Upper lobe of left lung (tissue), 6 donors: Measurements from ENCODE around the gene MLPH. TPM values are rescaled to one million over a fixed set of nuclear protein-coding genes. Genes with fewer than 3 reads are reported as not detected.
A peak's percentile ranks its signal among the peaks of the same experiment; 100 is the strongest.

Experiments
- ATAC-seq, 2 donors: fragments of 200-7000 bp; cut with Tn5 transposase; one replicate each; pipeline ENCODE4 v1.9.1; 2022; ENCODE audit warnings: mild to moderate bottlenecking in 2 of 2, moderate library complexity in 2 of 2; ENCODE audit not compliant: low FRiP score in 2 of 2
- DNase-seq, 2 donors: peaks; one replicate each; pipeline ENCODE4 v3.0.0-alpha.2; 2019 to 2020
- H3K27ac ChIP-seq, 4 donors: fragments of 200-600 bp; sonication (generic); one replicate each; pipeline ENCODE4 v1.5.1; 2016 to 2019
- H3K27me3 ChIP-seq, 4 donors: fragments of 200-600 bp; sonication (generic); one replicate each; pipeline ENCODE4 v1.5.1; 2017 to 2019
- H3K36me3 ChIP-seq, 4 donors: fragments of 200-600 bp; sonication (generic); one replicate each; pipeline ENCODE4 v1.5.1; 2016 to 2019
- H3K4me1 ChIP-seq, 4 donors: fragments of 200-600 bp; sonication (generic); one replicate each; pipeline ENCODE4 v1.5.1; 2018 to 2019
- H3K4me3 ChIP-seq, 4 donors: fragments of 200-600 bp; sonication (generic); one replicate each; pipeline ENCODE4 v1.5.1; 2017 to 2019; ENCODE audit warnings: mild to moderate bottlenecking in 2 of 4, moderate library complexity in 1 of 4
- H3K9me3 ChIP-seq, 4 donors: fragments of 200-600 bp; sonication (generic); one replicate each; pipeline ENCODE4 v1.5.1; 2018 to 2019
- EP300 ChIP-seq, 4 donors: sonication (generic); formaldehyde crosslinking; IDR thresholded peaks; one replicate each; pipeline ENCODE4 v1.5.1; 2017; ENCODE audit warnings: antibody characterized with exemption in 4 of 4, control low read depth in 2 of 4
- POLR2A ChIP-seq, 4 donors: fragments of 450-650 bp; IDR thresholded peaks; one replicate each; pipeline ENCODE4 v1.5.1; 2016 to 2017; ENCODE audit warnings: antibody characterized with exemption in 4 of 4, mild to moderate bottlenecking in 2 of 4
- POLR2AphosphoS5 ChIP-seq, 2 donors: sonication (generic); formaldehyde crosslinking; IDR thresholded peaks; one replicate each; pipeline ENCODE4 v1.5.1; 2017; ENCODE audit warnings: antibody characterized with exemption in 2 of 2
- WGBS, 2 donors: methylation state at CpG; one replicate each; pipeline ENCODE4 v1.1.5; 2017 to 2018; 5-methylcytosine and 5-hydroxymethylcytosine counted together
- total RNA-seq, 6 donors: library from RNA; depleted of rRNA in 4 of 6; stranded (reverse); fragments of >200 nt in 4 of 6; gene quantifications; one replicate each; pipeline versions ENCODE4 v1.1.0 to v1.2.1, GENCODE V29; 2016 to 2021
- TF ChIP-seq, protein P1 (sequence below), 6 experiments: fragments of 450-650 bp in 4 of 6; fragments of 200-600 bp in 2 of 6; sonication (generic) in 2 of 6; IDR thresholded peaks; one replicate each; pipeline ENCODE4 v1.5.1; 2016 to 2019; ENCODE audit warnings: antibody characterized with exemption in 6 of 6
- donor health status: DM: no; HTN: no; CAD: no; lungs with moderate emphysema.
- donor health status: DM: no; HTN: yes; CAD: no; lungs with severe emphysema.

The MLPH gene
- total RNA-seq, 6 donors from 2014 or later = 289 to 1,452 (median 502) TPM

DNA sequence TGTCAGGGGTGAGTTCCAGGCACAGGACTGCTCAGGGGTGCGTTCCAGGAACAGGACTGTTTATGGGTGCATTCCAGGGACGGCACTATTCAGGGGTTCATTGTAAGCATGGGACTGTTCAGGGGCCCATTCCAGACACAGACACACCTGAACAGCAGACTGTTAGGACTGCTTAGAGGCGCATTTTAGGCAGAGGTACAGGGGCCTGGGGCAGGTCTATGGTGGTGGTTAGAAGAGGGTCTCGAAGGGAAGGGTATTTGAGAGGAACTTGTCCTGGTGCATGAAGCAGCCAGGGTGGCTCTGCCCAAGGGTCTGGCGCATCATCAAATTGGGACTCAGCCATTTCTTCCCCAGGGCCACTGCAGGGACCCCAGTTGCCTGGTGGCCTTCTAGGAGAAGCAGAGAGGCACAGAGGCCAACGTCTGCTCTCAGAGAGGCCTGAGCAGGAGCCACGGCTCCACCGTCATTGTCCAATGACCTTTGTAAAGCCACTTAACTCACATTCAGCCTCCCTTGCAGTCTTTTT is 14.8 kb upstream of the MLPH start:
- TF ChIP-seq POLR2A (IDR thresholded peaks at IDR 0.05) (no peak), POLR2AphosphoS5 (IDR thresholded peaks at IDR 0.05) (no peak), EP300 (IDR thresholded peaks at IDR 0.05) (no peak)
- TF ChIP-seq, protein P1, sequence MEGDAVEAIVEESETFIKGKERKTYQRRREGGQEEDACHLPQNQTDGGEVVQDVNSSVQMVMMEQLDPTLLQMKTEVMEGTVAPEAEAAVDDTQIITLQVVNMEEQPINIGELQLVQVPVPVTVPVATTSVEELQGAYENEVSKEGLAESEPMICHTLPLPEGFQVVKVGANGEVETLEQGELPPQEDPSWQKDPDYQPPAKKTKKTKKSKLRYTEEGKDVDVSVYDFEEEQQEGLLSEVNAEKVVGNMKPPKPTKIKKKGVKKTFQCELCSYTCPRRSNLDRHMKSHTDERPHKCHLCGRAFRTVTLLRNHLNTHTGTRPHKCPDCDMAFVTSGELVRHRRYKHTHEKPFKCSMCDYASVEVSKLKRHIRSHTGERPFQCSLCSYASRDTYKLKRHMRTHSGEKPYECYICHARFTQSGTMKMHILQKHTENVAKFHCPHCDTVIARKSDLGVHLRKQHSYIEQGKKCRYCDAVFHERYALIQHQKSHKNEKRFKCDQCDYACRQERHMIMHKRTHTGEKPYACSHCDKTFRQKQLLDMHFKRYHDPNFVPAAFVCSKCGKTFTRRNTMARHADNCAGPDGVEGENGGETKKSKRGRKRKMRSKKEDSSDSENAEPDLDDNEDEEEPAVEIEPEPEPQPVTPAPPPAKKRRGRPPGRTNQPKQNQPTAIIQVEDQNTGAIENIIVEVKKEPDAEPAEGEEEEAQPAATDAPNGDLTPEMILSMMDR (IDR thresholded peaks at IDR 0.05) = no peak
- Histone ChIP-seq H3K27me3 (no peaks in the 10 kb centered on the region), H3K4me3 (no peak overlapping the region), H3K4me1 (peaks cover 16 to 52% (median 35%) of the 10 kb centered on the region in 4 donors), H3K27ac (peak overlapping the region in 1 of 4 donors; percentile 96), H3K36me3 (no peaks in the 10 kb centered on the region), H3K9me3 (no peaks in the 10 kb centered on the region)
- WGBS, 2 donors = 93 to 99% methylated on average over 7 to 8 of the region's 8 CpGs
- DNase-seq (no peak), ATAC-seq (no peak)

DNA sequence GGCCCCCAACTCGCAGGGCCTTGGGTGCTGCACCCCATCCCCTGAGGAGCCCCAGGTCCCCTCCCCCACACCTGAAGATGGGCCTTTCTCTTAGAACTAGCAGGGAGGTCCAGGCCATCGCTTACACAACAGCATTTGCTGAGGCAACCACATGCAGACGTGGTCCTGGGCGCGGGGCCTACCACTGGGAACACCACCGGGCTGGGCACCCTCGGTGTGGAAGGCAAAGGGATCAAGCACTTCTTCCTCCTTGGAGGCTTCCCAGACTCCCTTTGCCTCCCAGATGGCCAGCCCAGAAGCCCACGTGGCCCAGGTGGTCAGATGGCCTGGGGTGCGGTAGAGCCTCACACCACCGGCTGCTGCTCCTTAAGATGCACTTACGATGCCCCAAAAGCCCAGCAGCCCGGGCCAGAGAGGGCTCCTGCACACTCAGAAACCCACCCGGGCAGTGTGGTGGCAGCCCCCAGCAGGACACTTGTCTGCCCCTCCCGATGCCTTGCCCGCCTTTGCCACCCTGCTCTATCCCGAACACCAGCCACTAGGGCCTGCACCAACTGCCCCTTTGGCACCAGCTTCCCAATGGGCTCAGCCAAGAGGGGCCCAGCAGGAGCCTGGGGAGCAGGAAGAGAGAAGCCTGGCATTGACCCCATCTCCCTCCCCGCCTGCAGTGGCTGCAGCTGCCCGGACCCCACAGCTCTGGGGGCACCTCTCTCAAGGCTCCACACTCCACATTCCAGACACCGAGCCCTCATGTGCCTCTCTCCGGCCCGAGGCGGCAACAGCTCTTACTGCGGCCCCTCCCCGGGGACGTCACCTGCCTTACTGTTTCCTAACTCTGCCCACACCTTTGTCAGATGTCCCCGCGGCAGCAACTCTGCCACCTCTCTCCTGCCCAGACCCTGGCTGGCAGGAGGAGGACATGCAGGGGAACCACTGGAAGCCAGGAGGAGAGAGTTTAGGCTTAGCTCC is 13.9 kb upstream of the MLPH start:
- Histone ChIP-seq H3K4me1 (peaks cover 16 to 52% (median 35%) of the 10 kb centered on the region in 4 donors), H3K4me3 (peak overlapping the region in 3 of 4 donors; percentile 63 to 76 (median 64)), H3K27me3 (no peaks in the 10 kb centered on the region), H3K9me3 (no peaks in the 10 kb centered on the region), H3K27ac (peak overlapping the region; percentile 92 to 98 (median 95)), H3K36me3 (no peaks in the 10 kb centered on the region)
- TF ChIP-seq POLR2AphosphoS5 (IDR thresholded peaks at IDR 0.05) (peak; percentile 51 to 90), EP300 (IDR thresholded peaks at IDR 0.05) (no peak), POLR2A (IDR thresholded peaks at IDR 0.05) (peak in 3 of 4 donors; percentile 30 to 92 (median 78))
- TF ChIP-seq, protein P1 (IDR thresholded peaks at IDR 0.05) = no peak
- DNase-seq (peak; percentile 85 to 89), ATAC-seq (peak in 1 of 2 donors; percentile 78)
- 70 to 88% methylated on average over 19 to 27 of the region's 27 CpGs for WGBS, 2 donors

DNA sequence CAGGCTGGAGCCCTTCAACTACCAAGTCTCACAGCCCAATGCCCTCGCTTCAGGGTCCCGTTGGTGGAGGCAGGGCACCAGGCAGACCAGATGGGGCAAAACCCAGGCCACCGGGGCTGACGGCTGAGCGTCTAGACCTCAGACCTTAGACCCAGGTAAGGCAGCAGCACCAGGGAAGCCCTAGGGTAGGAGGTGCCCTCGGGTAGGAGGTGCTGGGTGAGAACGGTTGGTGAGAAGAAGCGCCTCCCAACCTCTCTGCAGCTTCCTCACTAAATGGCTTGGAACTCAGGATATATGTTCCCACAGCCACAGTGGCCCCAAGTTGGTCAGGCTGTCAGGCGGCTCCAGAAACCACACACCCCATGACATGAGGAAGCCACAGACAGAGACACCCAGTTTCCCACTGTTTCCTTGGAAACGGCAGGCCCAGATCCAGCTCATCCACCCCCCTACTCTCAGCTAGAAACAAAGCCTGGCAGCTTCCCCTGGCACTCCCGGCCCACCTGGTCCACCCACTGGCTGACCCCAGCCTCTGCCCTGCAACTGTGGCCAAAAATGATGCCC is 13.1 kb upstream of the MLPH start:
- Histone ChIP-seq H3K36me3 (no peaks in the 10 kb centered on the region), H3K4me1 (peaks cover 16 to 52% (median 35%) of the 10 kb centered on the region in 4 donors), H3K27ac (peak overlapping the region; percentile 92 to 98 (median 95)), H3K27me3 (no peaks in the 10 kb centered on the region), H3K4me3 (peak overlapping the region in 3 of 4 donors; percentile 63 to 76 (median 64)), H3K9me3 (no peaks in the 10 kb centered on the region)
- peak in 1 of 2 donors; percentile 67 for DNase-seq
- ATAC-seq = peak; percentile 7 to 41
- TF ChIP-seq EP300 (IDR thresholded peaks at IDR 0.05) = no peak
- TF ChIP-seq POLR2A (IDR thresholded peaks at IDR 0.05) = peak in 2 of 4 donors; percentile 13 to 76
- WGBS, 2 donors = 41 to 51% methylated on average over 10 to 11 of the region's 11 CpGs

- TF ChIP-seq POLR2AphosphoS5 (IDR thresholded peaks at IDR 0.05) (no peak), POLR2A (IDR thresholded peaks at IDR 0.05) (no peak), EP300 (IDR thresholded peaks at IDR 0.05) (no peak)
- TF ChIP-seq, protein P1 (IDR thresholded peaks at IDR 0.05) = no peak
- DNase-seq = peak; percentile 59 to 79
These were observed 12.6 kb upstream of the MLPH start for GRCh38 chr2:237474442-237474911.

More at GRCh38 chr2:237474442-237474911, 12.6 kb upstream of the MLPH start:
- Histone ChIP-seq H3K4me3 (peak overlapping the region in 3 of 4 donors; percentile 63 to 76 (median 64)), H3K27me3 (no peaks in the 10 kb centered on the region), H3K36me3 (no peaks in the 10 kb centered on the region), H3K4me1 (peaks cover 16 to 52% (median 35%) of the 10 kb centered on the region in 4 donors), H3K9me3 (no peaks in the 10 kb centered on the region), H3K27ac (peak overlapping the region; percentile 92 to 98 (median 95))
- peak in 1 of 2 donors; percentile 31 for ATAC-seq
- WGBS, 2 donors = 42 to 60% methylated on average over 2 to 12 of the region's 12 CpGs
